ENCODE results near the gene CAVIN4.

CAVIN4 gene

DNA sequence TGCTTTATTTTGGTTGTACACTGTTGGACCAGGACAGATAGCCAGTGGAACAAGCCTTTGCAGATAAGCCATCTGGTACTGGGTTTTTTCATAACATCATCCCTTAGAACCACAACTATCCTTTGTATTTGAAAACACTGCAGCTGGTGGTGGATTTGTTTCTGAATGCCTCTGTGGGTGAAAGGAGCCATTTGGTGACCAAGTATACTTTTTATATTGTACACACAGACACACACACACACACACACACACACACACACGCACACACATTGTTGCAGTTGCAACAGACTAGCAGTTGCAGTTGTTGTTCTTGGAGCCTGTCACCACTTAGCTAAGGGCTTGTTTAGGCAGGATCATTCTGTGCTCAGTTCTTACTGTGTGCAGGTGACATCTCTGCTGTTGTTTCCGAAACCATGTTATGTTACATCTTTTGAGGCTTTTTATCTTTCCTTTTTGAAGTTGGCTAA is 22.9 kb upstream of the CAVIN4 start:
- H3K4me1 ChIP-seq (ENCODE audit: insufficient read depth, low read length, poor library complexity, severe bottlenecking), result no peaks in the 10 kb centered on the region
- TF ChIP-seq CTCF (conservative IDR thresholded peaks at IDR 0.05; ENCODE audit: low read length) (no peak), EZH2phosphoT487 (IDR thresholded peaks at IDR 0.05; ENCODE audit: borderline replicate concordance) (no peak)
- no peaks in the 10 kb centered on the region for H3F3A ChIP-seq (ENCODE audit: low read depth)
- H3K9me2 ChIP-seq (replicated peaks; ENCODE audit: low read depth, low read length), result no peaks in the 10 kb centered on the region
- H3K4me2 ChIP-seq (ENCODE audit: low read depth, low read length, poor library complexity, severe bottlenecking), result no peak overlapping the region
- H3K9ac ChIP-seq (ENCODE audit: low read depth, low read length, poor library complexity, severe bottlenecking), result no peak overlapping the region
- H3K79me2 ChIP-seq (ENCODE audit: insufficient read depth, low read length), result no peaks in the 10 kb centered on the region
- no peaks in the 10 kb centered on the region for H3K9me3 ChIP-seq (ENCODE audit: insufficient read depth, low read depth, low read length)
- H2AFZ ChIP-seq (ENCODE audit: low read length), result no peak overlapping the region
- peaks cover 13% of the 10 kb centered on the region; the same call in 1 of the 2 replicates for H3K36me3 ChIP-seq (ENCODE audit: insufficient read depth, low read length)
- no peaks in the 10 kb centered on the region for H4K20me1 ChIP-seq (ENCODE audit: insufficient read depth, low read length, poor library complexity, severe bottlenecking)
- no peak overlapping the region for H3K4me3 ChIP-seq (ENCODE audit: low read length, poor library complexity, severe bottlenecking)
- H3K27me3 ChIP-seq (ENCODE audit: insufficient read depth, low read length, poor library complexity, severe bottlenecking), result no peaks in the 10 kb centered on the region

- no peak overlapping the region for H3K9ac ChIP-seq (ENCODE audit: low read depth, low read length, poor library complexity, severe bottlenecking)
- H4K20me1 ChIP-seq (ENCODE audit: insufficient read depth, low read length, poor library complexity, severe bottlenecking), result no peaks in the 10 kb centered on the region
- no peaks in the 10 kb centered on the region for H3K9me3 ChIP-seq (ENCODE audit: insufficient read depth, low read depth, low read length)
- no peaks in the 10 kb centered on the region for H3K27me3 ChIP-seq (ENCODE audit: insufficient read depth, low read length, poor library complexity, severe bottlenecking)
- H3F3A ChIP-seq (ENCODE audit: low read depth), result no peaks in the 10 kb centered on the region
- H3K4me3 ChIP-seq (ENCODE audit: low read length, poor library complexity, severe bottlenecking), result no peak overlapping the region
- TF ChIP-seq CTCF (conservative IDR thresholded peaks at IDR 0.05; ENCODE audit: low read length), result no peak
- no peak for TF ChIP-seq EZH2phosphoT487 (IDR thresholded peaks at IDR 0.05; ENCODE audit: borderline replicate concordance)
- no peaks in the 10 kb centered on the region for H3K9me2 ChIP-seq (replicated peaks; ENCODE audit: low read depth, low read length)
- H3K79me2 ChIP-seq (ENCODE audit: insufficient read depth, low read length), result no peaks in the 10 kb centered on the region
- H3K36me3 ChIP-seq (ENCODE audit: insufficient read depth, low read length), result peaks cover 8% of the 10 kb centered on the region; the same call in 1 of the 2 replicates
- no peak overlapping the region for H2AFZ ChIP-seq (ENCODE audit: low read length)
- no peaks in the 10 kb centered on the region for H3K4me1 ChIP-seq (ENCODE audit: insufficient read depth, low read length, poor library complexity, severe bottlenecking)
- no peak overlapping the region for H3K4me2 ChIP-seq (ENCODE audit: low read depth, low read length, poor library complexity, severe bottlenecking)
Measured at GRCh38 chr9:100555471-100555870, 22.4 kb upstream of the CAVIN4 start.

GRCh38 chr9:100557053-100557452 is 20.8 kb upstream of the CAVIN4 start:
- no peaks in the 10 kb centered on the region for H3K9me2 ChIP-seq (replicated peaks; ENCODE audit: low read depth, low read length)
- H3K4me2 ChIP-seq (ENCODE audit: low read depth, low read length, poor library complexity, severe bottlenecking), result no peak overlapping the region
- no peaks in the 10 kb centered on the region; the same call in 1 of the 2 replicates for H3K36me3 ChIP-seq (ENCODE audit: insufficient read depth, low read length)
- no peaks in the 10 kb centered on the region for H3F3A ChIP-seq (ENCODE audit: low read depth)
- H3K79me2 ChIP-seq (ENCODE audit: insufficient read depth, low read length), result no peaks in the 10 kb centered on the region
- H4K20me1 ChIP-seq (ENCODE audit: insufficient read depth, low read length, poor library complexity, severe bottlenecking), result no peaks in the 10 kb centered on the region
- H3K4me1 ChIP-seq (ENCODE audit: insufficient read depth, low read length, poor library complexity, severe bottlenecking), result no peaks in the 10 kb centered on the region
- no peaks in the 10 kb centered on the region for H3K27me3 ChIP-seq (ENCODE audit: insufficient read depth, low read length, poor library complexity, severe bottlenecking)
- TF ChIP-seq EZH2phosphoT487 (IDR thresholded peaks at IDR 0.05; ENCODE audit: borderline replicate concordance) (no peak), CTCF (conservative IDR thresholded peaks at IDR 0.05; ENCODE audit: low read length) (no peak)
- H2AFZ ChIP-seq (ENCODE audit: low read length), result no peak overlapping the region
- H3K9me3 ChIP-seq (ENCODE audit: insufficient read depth, low read depth, low read length), result no peaks in the 10 kb centered on the region
- no peak overlapping the region for H3K9ac ChIP-seq (ENCODE audit: low read depth, low read length, poor library complexity, severe bottlenecking)
- H3K4me3 ChIP-seq (ENCODE audit: low read length, poor library complexity, severe bottlenecking), result no peak overlapping the region

All from Loucy (cell line).